Neural cell (in vitro differentiated cells): ENCODE measurements around the gene RPL38. TPM values are rescaled to one million over a fixed set of nuclear protein-coding genes. Genes with fewer than 3 reads are reported as not detected.

Experiments
- H2AFZ ChIP-seq: fragments of 200-600, 300-800 bp; sonication (generic), shearing (Covaris generic); 2 replicates; pipeline ENCODE4 v1.6.0; 2014; ENCODE audit warnings: low read depth, mild to moderate bottlenecking, antibody characterized with exemption, low read length, moderate library complexity
- H3F3A ChIP-seq: fragments of 200-600 bp; shearing (Covaris generic); 2 replicates; pipeline ENCODE4 v1.6.1; 2016; ENCODE audit warnings: mild to moderate bottlenecking, moderate library complexity, mixed read lengths, antibody characterized with exemption, low read length; ENCODE audit not compliant: insufficient read depth, poor library complexity, severe bottlenecking
- H3K27ac ChIP-seq: fragments of 200-600, 300-800 bp; sonication (generic), shearing (Covaris generic); 2 replicates; pipeline ENCODE4 v1.5.1; 2014; ENCODE audit warnings: mild to moderate bottlenecking, low read length, moderate library complexity
- H3K27me3 ChIP-seq: fragments of 300-800, 200-600 bp; sonication (generic), shearing (Covaris generic); 2 replicates; pipeline ENCODE4 v1.6.0; 2014; ENCODE audit warnings: mild to moderate bottlenecking, low read depth, low read length, moderate library complexity; ENCODE audit not compliant: insufficient read depth
- H3K36me3 ChIP-seq: fragments of 300-800, 200-600 bp; sonication (generic), shearing (Covaris generic); 2 replicates; pipeline ENCODE4 v1.5.1; 2014; ENCODE audit warnings: mild to moderate bottlenecking, antibody characterized with exemption, low read length, moderate library complexity; ENCODE audit not compliant: insufficient read depth
- H3K4me2 ChIP-seq: fragments of 300-800, 200-600 bp; sonication (generic), shearing (Covaris generic); 2 replicates; pipeline ENCODE4 v1.6.0; 2014; ENCODE audit warnings: mild to moderate bottlenecking, low read length
- H3K4me3 ChIP-seq: fragments of 300-800, 200-600 bp; sonication (generic), shearing (Covaris generic); 2 replicates; pipeline ENCODE4 v1.5.1; 2014; ENCODE audit warnings: mild to moderate bottlenecking, low read length, moderate library complexity
- H3K79me2 ChIP-seq: fragments of 200-600 bp; shearing (Covaris generic); replicated peaks from 2 replicates; pipeline ENCODE4 v1.6.0; 2014; ENCODE audit warnings: mild to moderate bottlenecking, low read length, moderate library complexity; ENCODE audit not compliant: insufficient read depth
- H3K9ac ChIP-seq: fragments of 300-800, 200-600 bp; sonication (generic), shearing (Covaris generic); 2 replicates; pipeline ENCODE4 v1.6.1; 2016; ENCODE audit warnings: mild to moderate bottlenecking, low read length, mixed read lengths
- H3K9me2 ChIP-seq: fragments of 200-600 bp; shearing (Covaris generic); 2 replicates; pipeline ENCODE4 v1.6.1; 2016; ENCODE audit warnings: mild to moderate bottlenecking, low read length, mixed read lengths; ENCODE audit not compliant: insufficient read depth
- H3K9me3 ChIP-seq: fragments of 200-600, 300-800 bp; sonication (generic), shearing (Covaris generic); 2 replicates; pipeline ENCODE4 v1.6.1; 2016; ENCODE audit warnings: mild to moderate bottlenecking, mixed run types, low read length, moderate library complexity, mixed read lengths
- H4K20me1 ChIP-seq: fragments of 200-600 bp; shearing (Covaris generic); 2 replicates; pipeline ENCODE4 v1.6.1; 2016; ENCODE audit warnings: mild to moderate bottlenecking, mixed run types; ENCODE audit not compliant: insufficient read depth
- CTCF ChIP-seq: fragments of 450-650 bp; IDR thresholded peaks from 2 replicates; pipeline ENCODE4 v1.5.1; 2014; ENCODE audit warnings: antibody characterized with exemption, mild to moderate bottlenecking, moderate library complexity; ENCODE audit not compliant: poor library complexity, severe bottlenecking
- EP300 ChIP-seq: fragments of 450-650 bp; conservative IDR thresholded peaks from 2 replicates; pipeline ENCODE4 v1.6.1; 2014; ENCODE audit warnings: antibody characterized with exemption, mild to moderate bottlenecking, moderate library complexity; ENCODE audit not compliant: poor library complexity, severe bottlenecking
- EZH2 ChIP-seq: fragments of 200-600, 300-800 bp; shearing (Covaris generic), sonication (generic); IDR thresholded peaks from 2 replicates; pipeline ENCODE4 v1.6.1; 2014; ENCODE audit warnings: antibody characterized with exemption, low read length, borderline replicate concordance, mild to moderate bottlenecking; ENCODE audit not compliant: insufficient read depth, poor library complexity, severe bottlenecking
- MXI1 ChIP-seq: fragments of 450-650 bp; conservative IDR thresholded peaks from 2 replicates; pipeline ENCODE4 v1.6.1; 2014; ENCODE audit warnings: antibody characterized with exemption, mild to moderate bottlenecking; ENCODE audit not compliant: poor library complexity, severe bottlenecking
- POLR2AphosphoS5 ChIP-seq: IDR thresholded peaks from 2 replicates; pipeline ENCODE4 v1.6.1; 2012
- RAD21 ChIP-seq: fragments of 450-650 bp; conservative IDR thresholded peaks from 2 replicates; pipeline ENCODE4 v1.6.1; 2014; ENCODE audit warnings: antibody characterized with exemption, mild to moderate bottlenecking, moderate library complexity
- REST ChIP-seq: IDR thresholded peaks from 2 replicates; pipeline ENCODE4 v1.6.1; 2012; ENCODE audit warnings: borderline replicate concordance
- SMC3 ChIP-seq: fragments of 450-650 bp; conservative IDR thresholded peaks from 2 replicates; pipeline ENCODE4 v1.6.1; 2014; ENCODE audit warnings: antibody characterized with exemption, mild to moderate bottlenecking, moderate library complexity; ENCODE audit not compliant: poor library complexity
- TAF1 ChIP-seq: IDR thresholded peaks from 2 replicates; pipeline ENCODE4 v1.6.1; 2012; ENCODE audit warnings: low read depth
- polyA minus RNA-seq: library from RNA; depleted of rRNA, polyadenylated mRNA; stranded (reverse); fragments of >200 nt; gene quantifications from 2 replicates; pipeline ENCODE4 v1.2.3, GENCODE V29; 2014
- polyA plus RNA-seq: library from polyadenylated mRNA; depleted of rRNA; stranded (reverse); fragments of >200 nt; gene quantifications from 2 replicates; pipeline ENCODE4 v1.2.3, GENCODE V29; 2014

RPL38 gene
- polyA plus RNA-seq (307 and 378 TPM in 2 replicates), polyA minus RNA-seq (115 and 142 TPM in 2 replicates)

DNA sequence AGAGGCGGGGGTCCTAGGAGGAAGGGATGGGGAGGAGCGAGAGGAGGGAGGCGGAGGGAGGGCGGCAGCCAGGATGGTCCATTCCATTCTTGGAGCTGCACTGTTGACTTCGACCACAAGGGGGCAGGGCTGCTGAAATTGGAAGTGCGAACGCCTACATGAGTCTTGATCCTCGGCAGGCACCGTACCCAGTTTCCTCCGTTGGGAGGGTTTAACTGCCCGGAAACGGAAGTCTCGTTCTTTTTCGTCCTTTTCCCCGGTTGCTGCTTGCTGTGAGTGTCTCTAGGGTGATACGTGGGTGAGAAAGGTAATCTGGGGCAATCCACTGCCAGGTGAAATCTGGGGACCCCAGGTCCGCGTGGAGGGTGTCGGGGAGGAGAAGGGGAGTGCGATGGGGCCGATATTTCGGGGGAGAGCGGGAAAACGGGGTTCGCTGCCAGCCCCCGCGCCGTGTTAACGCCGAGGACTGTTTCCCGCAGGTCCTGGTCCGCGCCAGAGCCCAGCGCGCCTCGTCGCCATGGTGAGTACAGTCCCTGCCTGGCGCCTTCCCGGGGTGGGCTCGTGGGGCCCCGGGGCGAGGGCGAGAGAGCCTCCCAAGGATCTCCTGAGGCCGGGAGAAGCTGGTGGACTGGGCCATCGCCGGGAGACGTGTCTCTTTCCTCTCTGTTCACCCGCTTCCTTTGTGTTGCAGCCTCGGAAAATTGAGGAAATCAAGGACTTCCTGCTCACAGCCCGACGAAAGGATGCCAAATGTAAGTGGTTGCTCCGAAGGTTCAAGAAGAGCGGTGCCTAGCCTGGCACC is at the start of gene RPL38:
Gene RPL38, plus strand, starts transcription at position 240 of the 802 bp plus-strand sequence. Its CDS starts 278 bp downstream, at position 518.
- H4K20me1 ChIP-seq: no peaks in the 10 kb centered on the region
- peak within 1 kb of the TSS; percentile 99 for H3K4me3 ChIP-seq
- peak within 1 kb of the TSS; percentile 84 for H3K4me2 ChIP-seq
- H3F3A ChIP-seq: no peaks in the 10 kb centered on the region
- peaks cover 27% of the 10 kb centered on the region for H3K79me2 ChIP-seq
- no peaks in the 10 kb centered on the region for H3K9me3 ChIP-seq
- H2AFZ ChIP-seq: peak within 1 kb of the TSS; percentile 83
- H3K27ac ChIP-seq: peak within 1 kb of the TSS; percentile 76
- no peaks in the 10 kb centered on the region for H3K9me2 ChIP-seq
- TF ChIP-seq CTCF (peak; percentile 98), POLR2AphosphoS5 (peak; percentile 99), SMC3 (peak; percentile 90), TAF1 (peak; percentile 97), MXI1 (peak; percentile 96), REST (peak; percentile 92), EP300 (peak; percentile 63), RAD21 (peak; percentile 70), EZH2 (no peak)
- no peaks in the 10 kb centered on the region for H3K36me3 ChIP-seq
- peak within 1 kb of the TSS; percentile 95 for H3K9ac ChIP-seq
- H3K27me3 ChIP-seq: no peaks in the 10 kb centered on the region

DNA sequence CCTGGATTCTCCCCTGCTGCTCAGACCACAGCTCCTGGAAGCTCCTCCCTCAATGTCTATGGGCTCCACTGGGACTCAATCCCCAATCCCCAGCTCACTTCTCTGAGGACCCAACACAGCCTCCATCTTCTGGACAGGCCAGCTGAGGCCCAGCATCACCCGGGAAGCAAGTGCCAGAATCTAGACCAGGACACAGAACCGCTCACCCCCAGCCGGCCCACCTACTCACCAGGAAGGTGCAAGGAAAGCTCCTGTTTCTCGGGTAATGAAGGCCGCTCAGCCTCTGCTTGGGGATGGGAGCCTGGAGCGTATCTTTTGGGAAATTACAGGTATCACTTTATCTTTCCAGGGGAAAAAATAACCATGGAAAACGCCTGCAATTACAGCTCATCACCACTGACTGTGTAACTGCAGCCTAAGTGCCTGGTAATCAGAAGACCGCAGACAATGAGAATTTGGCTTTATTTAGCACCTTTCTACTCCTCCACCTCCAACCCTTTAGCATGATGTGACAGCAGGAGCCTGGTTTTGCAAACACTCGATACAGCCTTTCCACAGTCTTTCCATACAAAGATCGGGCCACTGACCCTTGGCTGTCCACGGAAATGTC is 49.6 kb upstream of the RPL38 start:
- Histone ChIP-seq H3K4me3 (no peak overlapping the region), H4K20me1 (no peaks in the 10 kb centered on the region), H3K27ac (no peak overlapping the region), H3K79me2 (no peaks in the 10 kb centered on the region), H3K4me2 (no peak overlapping the region), H3F3A (no peaks in the 10 kb centered on the region), H2AFZ (no peak overlapping the region), H3K9ac (no peak overlapping the region), H3K9me3 (no peaks in the 10 kb centered on the region), H3K9me2 (no peaks in the 10 kb centered on the region), H3K27me3 (no peaks in the 10 kb centered on the region), H3K36me3 (no peaks in the 10 kb centered on the region)
- TF ChIP-seq MXI1: no peak
- no peak for TF ChIP-seq POLR2AphosphoS5
- no peak for TF ChIP-seq EZH2
- TF ChIP-seq RAD21: no peak
- no peak for TF ChIP-seq SMC3
- TF ChIP-seq TAF1: no peak
